Smooth muscle cell (in vitro differentiated cells): ENCODE measurements around the gene MUC5B. TPM values are rescaled to one million over a fixed set of nuclear protein-coding genes. Genes with fewer than 3 reads are reported as not detected.

Experiments
- DNase-seq: peaks from one replicate; lab custom pipeline; 2025; ENCODE audit not compliant: unreplicated experiment; lab: John Stamatoyannopoulos, UW
- H2AFZ ChIP-seq: fragments of 200-600 bp; sonication (generic); 2 replicates; pipeline ENCODE4 v1.6.0; 2016; ENCODE audit warnings: antibody characterized with exemption, low read depth, mild to moderate bottlenecking
- H3F3A ChIP-seq: fragments of 200-600 bp; sonication (generic); 2 replicates; pipeline ENCODE4 v1.6.0; 2017; ENCODE audit warnings: antibody characterized with exemption, low read depth
- H3K27ac ChIP-seq: fragments of 200-600 bp; sonication (generic); 2 replicates; pipeline ENCODE4 v1.5.1; 2016; ENCODE audit warnings: low read depth, mild to moderate bottlenecking
- H3K27me3 ChIP-seq: fragments of 200-600 bp; sonication (generic); 2 replicates; pipeline ENCODE4 v1.6.1; 2016; ENCODE audit warnings: low read depth, mild to moderate bottlenecking
- H3K36me3 ChIP-seq: fragments of 200-600 bp; sonication (generic); 2 replicates; pipeline ENCODE4 v1.5.1; 2016; ENCODE audit warnings: low read depth
- H3K4me1 ChIP-seq: fragments of 200-600 bp; sonication (generic); 2 replicates; pipeline ENCODE4 v1.5.1; 2016; ENCODE audit warnings: low read depth
- H3K4me2 ChIP-seq: fragments of 200-600 bp; sonication (generic); 2 replicates; pipeline ENCODE4 v1.6.0; 2016; ENCODE audit warnings: mild to moderate bottlenecking
- H3K4me3 ChIP-seq: fragments of 200-600 bp; sonication (generic); 2 replicates; pipeline ENCODE4 v1.5.1; 2016; ENCODE audit warnings: mild to moderate bottlenecking
- H3K79me2 ChIP-seq: fragments of 200-600 bp; sonication (generic); 2 replicates; pipeline ENCODE4 v1.6.0; 2016; ENCODE audit warnings: low read depth, mild to moderate bottlenecking
- H3K9ac ChIP-seq: fragments of 200-600 bp; sonication (generic); 2 replicates; pipeline ENCODE4 v1.6.0; 2016; ENCODE audit warnings: low read depth
- H3K9me3 ChIP-seq: fragments of 200-600 bp; sonication (generic); replicated peaks from 2 replicates; pipeline ENCODE4 v1.5.1; 2016; ENCODE audit warnings: low read depth
- H4K20me1 ChIP-seq: fragments of 200-600 bp; sonication (generic); 2 replicates; pipeline ENCODE4 v1.6.0; 2016; ENCODE audit warnings: low read depth
- CTCF ChIP-seq: fragments of 200-600 bp; sonication (generic); IDR thresholded peaks from 2 replicates; pipeline ENCODE4 v1.5.1; 2017; ENCODE audit warnings: borderline replicate concordance, mild to moderate bottlenecking, antibody characterized with exemption; ENCODE audit not compliant: insufficient read depth, poor library complexity, severe bottlenecking
- WGBS: methylation state at CpG from one replicate; pipeline ENCODE4 v1.1.7; 2016; ENCODE audit warnings: low lambda C conversion rate; 5-methylcytosine and 5-hydroxymethylcytosine counted together
- polyA plus RNA-seq: library from polyadenylated mRNA; unstranded; fragments of >200 nt; fragmentation: Nextera tagmentation; extraction: Ambion mirVana; gene quantifications from 2 replicates; pipeline ENCODE4 v1.2.1, GENCODE V29; 2016
- total RNA-seq: library from RNA; depleted of rRNA; stranded (reverse); fragments of >200 nt; gene quantifications from 2 replicates; pipeline ENCODE4 v1.2.3, GENCODE V29; 2014

The MUC5B gene
- total and polyA plus RNA-seq, 2 experiments from 2014 or later, result not detected

- Histone ChIP-seq H3K36me3 (no peaks in the 10 kb centered on the region), H3K9me3 (no peaks in the 10 kb centered on the region), H3K79me2 (no peaks in the 10 kb centered on the region), H4K20me1 (no peaks in the 10 kb centered on the region), H2AFZ (no peak overlapping the region), H3K27ac (no peak overlapping the region), H3K9ac (no peak overlapping the region), H3K27me3 (no peaks in the 10 kb centered on the region), H3K4me2 (no peak overlapping the region), H3K4me3 (no peak overlapping the region), H3F3A (no peaks in the 10 kb centered on the region), H3K4me1 (no peaks in the 10 kb centered on the region)
- no peak for DNase-seq
- TF ChIP-seq CTCF, result no peak
- WGBS, result 87% methylated on average over 22 of the region's 22 CpGs
Measured at GRCh38 chr11:1175461-1176223, 47.2 kb upstream of the MUC5B start.

DNA sequence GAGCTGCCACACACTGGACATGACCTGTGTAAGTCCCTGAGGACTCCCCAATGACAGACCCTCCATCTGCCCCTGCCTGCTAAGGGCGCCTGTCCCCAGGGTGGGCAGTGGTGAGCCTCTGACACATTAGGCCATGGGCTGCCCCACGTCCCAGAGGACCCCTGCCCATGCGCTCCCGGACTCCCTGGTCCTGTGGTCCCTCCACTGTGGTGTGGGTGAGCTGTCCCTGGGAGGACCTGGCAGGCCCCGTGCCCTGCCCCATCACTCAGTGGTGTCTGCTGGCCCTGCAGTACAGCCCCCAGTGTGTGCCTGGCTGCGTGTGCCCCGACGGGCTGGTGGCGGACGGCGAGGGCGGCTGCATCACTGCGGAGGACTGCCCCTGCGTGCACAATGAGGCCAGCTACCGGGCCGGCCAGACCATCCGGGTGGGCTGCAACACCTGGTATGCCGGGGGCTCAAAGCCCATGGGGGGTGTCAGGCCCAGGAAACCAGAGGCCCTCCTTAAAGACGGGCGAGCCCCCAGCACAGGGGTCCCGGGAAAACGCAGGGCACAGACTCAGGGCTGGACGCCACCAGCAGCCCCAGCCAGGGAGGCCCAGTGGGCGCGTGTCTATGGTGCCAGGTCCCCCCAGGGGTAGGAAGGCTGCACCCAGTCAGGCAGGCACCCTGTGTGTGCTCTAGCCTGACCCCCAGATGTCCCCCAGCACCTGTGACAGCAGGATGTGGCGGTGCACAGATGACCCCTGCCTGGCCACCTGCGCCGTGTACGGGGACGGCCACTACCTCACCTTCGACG, 46.4 kb upstream of the MUC5B start:
- Histone ChIP-seq H3K27me3 (no peaks in the 10 kb centered on the region), H4K20me1 (no peaks in the 10 kb centered on the region), H3K4me3 (no peak overlapping the region), H3K27ac (no peak overlapping the region), H3F3A (no peaks in the 10 kb centered on the region), H3K79me2 (no peaks in the 10 kb centered on the region), H3K36me3 (no peaks in the 10 kb centered on the region), H2AFZ (no peak overlapping the region), H3K9ac (no peak overlapping the region), H3K4me2 (no peak overlapping the region), H3K9me3 (no peaks in the 10 kb centered on the region), H3K4me1 (no peaks in the 10 kb centered on the region)
- no peak for TF ChIP-seq CTCF
- no peak for DNase-seq
- 92% methylated on average over 25 of the region's 32 CpGs for WGBS

DNA sequence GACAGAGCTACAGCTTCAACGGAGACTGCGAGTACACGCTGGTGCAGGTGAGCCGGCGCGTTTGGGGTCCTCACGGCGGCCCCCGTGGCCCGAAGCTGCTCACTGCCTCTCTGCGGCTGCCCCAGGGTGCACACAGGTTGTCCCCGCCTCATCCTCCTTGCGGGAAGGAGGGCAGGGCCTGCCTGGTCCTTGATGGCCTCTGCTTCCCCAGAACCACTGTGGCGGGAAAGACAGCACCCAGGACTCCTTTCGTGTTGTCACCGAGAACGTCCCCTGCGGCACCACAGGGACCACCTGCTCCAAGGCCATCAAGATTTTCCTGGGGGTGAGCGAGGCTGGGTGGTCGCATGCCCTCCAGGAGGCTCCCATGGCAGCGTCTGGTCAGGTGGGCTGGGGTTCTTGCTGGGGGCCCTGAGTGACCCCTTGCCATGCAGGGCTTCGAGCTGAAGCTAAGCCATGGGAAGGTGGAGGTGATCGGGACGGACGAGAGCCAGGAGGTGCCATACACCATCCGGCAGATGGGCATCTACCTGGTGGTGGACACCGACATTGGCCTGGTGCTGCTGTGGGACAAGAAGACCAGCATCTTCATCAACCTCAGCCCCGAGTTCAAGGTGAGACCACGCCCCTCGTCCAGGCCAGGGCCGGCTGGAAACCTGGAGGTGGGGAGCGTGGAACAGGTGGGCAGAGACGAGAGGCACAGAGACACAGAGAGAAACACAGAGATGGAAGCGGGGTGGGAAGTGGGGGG, 45.7 kb upstream of the MUC5B start:
- no peaks in the 10 kb centered on the region for H3K36me3 ChIP-seq
- 94% methylated on average over 34 of the region's 34 CpGs for WGBS
- no peak overlapping the region for H3K9ac ChIP-seq
- H3K4me2 ChIP-seq, result no peak overlapping the region
- no peak for TF ChIP-seq CTCF
- no peaks in the 10 kb centered on the region for H3K9me3 ChIP-seq
- H3K27ac ChIP-seq, result no peak overlapping the region
- H3K27me3 ChIP-seq, result no peaks in the 10 kb centered on the region
- no peaks in the 10 kb centered on the region for H3K79me2 ChIP-seq
- H3K4me1 ChIP-seq, result no peaks in the 10 kb centered on the region
- no peak overlapping the region for H3K4me3 ChIP-seq
- H3F3A ChIP-seq, result no peaks in the 10 kb centered on the region
- H2AFZ ChIP-seq, result no peak overlapping the region
- H4K20me1 ChIP-seq, result no peaks in the 10 kb centered on the region
- DNase-seq, result no peak
